ENCODE data around the gene SCUBE1.

The SCUBE1 gene

DNA sequence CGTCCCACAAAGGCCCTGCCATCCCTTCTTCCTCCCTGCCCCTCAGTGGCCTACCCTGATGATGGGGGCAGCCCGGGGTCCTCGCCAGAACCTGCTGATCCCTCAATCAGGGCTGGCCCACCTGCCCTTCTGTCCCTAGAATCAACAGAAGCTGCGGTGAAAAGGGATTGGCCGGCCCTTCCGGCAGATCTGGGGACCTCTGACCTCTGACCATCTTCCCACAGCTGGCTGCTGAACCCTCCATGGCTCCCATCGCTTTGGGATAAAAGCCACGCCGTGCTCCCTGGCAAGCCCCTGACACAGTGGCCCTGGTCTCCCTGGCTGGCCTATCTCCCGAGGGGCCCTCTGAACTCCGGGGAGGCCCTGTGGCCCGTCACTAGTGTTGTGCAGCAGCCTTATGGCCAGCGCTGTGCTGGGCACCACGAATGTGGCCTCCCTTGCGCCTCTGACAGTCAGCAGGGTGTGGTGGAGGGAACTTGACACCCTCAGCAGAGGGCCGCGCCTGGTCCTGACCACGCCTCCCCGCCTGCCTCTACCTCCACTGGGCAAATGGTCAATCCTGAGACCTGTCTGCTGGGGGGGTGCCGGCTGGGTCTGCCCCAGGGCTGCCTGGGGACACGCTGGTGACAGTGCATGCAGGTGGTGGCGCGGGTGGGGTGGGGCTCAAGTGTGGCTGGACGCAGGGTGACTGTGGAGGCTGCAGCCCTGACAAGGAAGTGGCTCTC, 98.2 kb downstream of the SCUBE1 start:
- in situ Hi-C loops (cut with MboI; ENCODE audit: low pct_unique_long_range_greater_than_20kb, low sequenced_read_pairs, unreplicated experiment) = no loop called here
- TF ChIP-seq, protein P1, sequence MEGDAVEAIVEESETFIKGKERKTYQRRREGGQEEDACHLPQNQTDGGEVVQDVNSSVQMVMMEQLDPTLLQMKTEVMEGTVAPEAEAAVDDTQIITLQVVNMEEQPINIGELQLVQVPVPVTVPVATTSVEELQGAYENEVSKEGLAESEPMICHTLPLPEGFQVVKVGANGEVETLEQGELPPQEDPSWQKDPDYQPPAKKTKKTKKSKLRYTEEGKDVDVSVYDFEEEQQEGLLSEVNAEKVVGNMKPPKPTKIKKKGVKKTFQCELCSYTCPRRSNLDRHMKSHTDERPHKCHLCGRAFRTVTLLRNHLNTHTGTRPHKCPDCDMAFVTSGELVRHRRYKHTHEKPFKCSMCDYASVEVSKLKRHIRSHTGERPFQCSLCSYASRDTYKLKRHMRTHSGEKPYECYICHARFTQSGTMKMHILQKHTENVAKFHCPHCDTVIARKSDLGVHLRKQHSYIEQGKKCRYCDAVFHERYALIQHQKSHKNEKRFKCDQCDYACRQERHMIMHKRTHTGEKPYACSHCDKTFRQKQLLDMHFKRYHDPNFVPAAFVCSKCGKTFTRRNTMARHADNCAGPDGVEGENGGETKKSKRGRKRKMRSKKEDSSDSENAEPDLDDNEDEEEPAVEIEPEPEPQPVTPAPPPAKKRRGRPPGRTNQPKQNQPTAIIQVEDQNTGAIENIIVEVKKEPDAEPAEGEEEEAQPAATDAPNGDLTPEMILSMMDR (IDR thresholded peaks at IDR 0.05; ENCODE audit: extremely low read depth, insufficient read depth, missing control alignments) = no peak
- no peak for DNase-seq (ENCODE audit: low spot score)

DNA sequence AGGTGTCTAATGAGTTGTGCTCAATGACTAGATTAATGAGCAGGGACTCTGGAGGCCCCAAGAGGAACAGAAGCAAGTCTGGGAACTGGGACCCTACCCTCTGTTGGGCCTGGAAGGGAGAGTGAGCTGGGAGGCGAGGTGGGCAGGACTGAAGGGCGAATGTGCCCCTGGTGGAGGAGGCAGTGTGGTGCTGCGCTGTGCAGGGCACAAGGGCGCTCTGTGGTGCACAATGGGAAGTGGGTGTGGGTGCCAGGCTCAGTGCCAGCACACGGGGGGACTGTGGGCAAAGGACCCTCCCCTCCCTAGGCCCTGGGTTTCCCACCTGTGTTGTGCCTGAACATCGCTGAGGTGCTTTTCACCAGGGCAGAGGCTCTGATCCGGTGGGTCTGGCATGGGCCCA, 98.8 kb downstream of the SCUBE1 start:
- in situ Hi-C loops (cut with MboI; ENCODE audit: low pct_unique_long_range_greater_than_20kb, low sequenced_read_pairs, unreplicated experiment) = no loop called here
- TF ChIP-seq, protein P1 (IDR thresholded peaks at IDR 0.05; ENCODE audit: extremely low read depth, insufficient read depth, missing control alignments) = no peak
- DNase-seq (ENCODE audit: low spot score) = no peak

- in situ Hi-C loops (cut with MboI; ENCODE audit: low pct_unique_long_range_greater_than_20kb, low sequenced_read_pairs, unreplicated experiment) = no loop called here
- TF ChIP-seq, protein P1 (IDR thresholded peaks at IDR 0.05; ENCODE audit: extremely low read depth, insufficient read depth, missing control alignments) = no peak
- DNase-seq (ENCODE audit: low spot score) = no peak
Measured at GRCh38 chr22:43243324-43243723, 99.8 kb downstream of the SCUBE1 start.

DNA sequence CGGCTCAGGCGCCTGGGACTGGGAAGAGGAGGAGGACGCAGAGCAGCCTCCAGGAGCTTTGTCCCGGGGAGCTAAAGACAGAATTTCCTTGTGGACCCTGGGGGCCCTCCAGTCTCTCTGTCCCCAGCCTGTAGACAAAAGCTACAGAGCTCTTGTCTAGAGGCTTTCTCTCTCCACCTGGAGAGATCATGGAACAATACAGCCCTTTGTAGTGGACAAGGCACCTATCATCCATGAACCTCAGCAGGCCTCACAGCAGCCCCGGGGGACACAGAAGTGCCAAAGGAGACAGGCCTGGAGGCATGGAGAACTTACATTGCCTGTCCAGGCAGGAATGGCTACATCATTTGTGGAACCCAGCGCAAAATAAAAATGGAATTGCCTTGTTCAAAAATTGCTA, 100.5 kb downstream of the SCUBE1 start:
- in situ Hi-C loops (cut with MboI; ENCODE audit: low pct_unique_long_range_greater_than_20kb, low sequenced_read_pairs, unreplicated experiment) = no loop called here
- TF ChIP-seq, protein P1 (IDR thresholded peaks at IDR 0.05; ENCODE audit: extremely low read depth, insufficient read depth, missing control alignments) = no peak
- no peak for DNase-seq (ENCODE audit: low spot score)

GRCh38 chr22:43241699-43242386, 101.3 kb downstream of the SCUBE1 start:
- in situ Hi-C loops (cut with MboI; ENCODE audit: low pct_unique_long_range_greater_than_20kb, low sequenced_read_pairs, unreplicated experiment) = no loop called here
- DNase-seq (ENCODE audit: low spot score) = no peak
- TF ChIP-seq, protein P1 (IDR thresholded peaks at IDR 0.05; ENCODE audit: extremely low read depth, insufficient read depth, missing control alignments) = no peak

GRCh38 chr22:43241138-43241597, 102.0 kb downstream of the SCUBE1 start:
- in situ Hi-C loops (cut with MboI; ENCODE audit: low pct_unique_long_range_greater_than_20kb, low sequenced_read_pairs, unreplicated experiment) = no loop called here
- TF ChIP-seq, protein P1 (IDR thresholded peaks at IDR 0.05; ENCODE audit: extremely low read depth, insufficient read depth, missing control alignments) = no peak
- DNase-seq (ENCODE audit: low spot score) = no peak

All from GM13977 (cell line).